ENCODE measurements around the gene CCDC196. TPM values are rescaled to one million over a fixed set of nuclear protein-coding genes. Genes with fewer than 3 reads are reported as not detected.

The CCDC196 gene
- total and polyA plus RNA-seq, 2 of the 4 experiments (the other 2 are of a cell fraction), result not detected

- Histone ChIP-seq H3K4me2 (ENCODE audit: low read depth, low read length) (no peak overlapping the region), H3K27me3 (ENCODE audit: control insufficient read depth, insufficient read depth, low read length) (no peaks in the 10 kb centered on the region), H2AK5ac (ENCODE audit: low read depth, low read length) (no peak overlapping the region), H3K18ac (ENCODE audit: low read depth, low read length) (no peak overlapping the region), H4K91ac (ENCODE audit: insufficient read depth, low read depth, low read length) (no peak overlapping the region), H3K56ac (ENCODE audit: extremely low read depth, insufficient read depth, low read length) (no peak overlapping the region), H2AK9ac (replicated peaks; ENCODE audit: low read depth, low read length, poor library complexity) (no peak overlapping the region), H3K4me3 (ENCODE audit: insufficient read depth, low read depth, low read length) (no peak overlapping the region), H3K14ac (replicated peaks; ENCODE audit: low read depth, low read length) (no peak overlapping the region), H3K4ac (ENCODE audit: low read depth, low read length) (no peak overlapping the region), H2BK15ac (ENCODE audit: low read depth, low read length) (no peak overlapping the region), H3K79me1 (ENCODE audit: low read depth in 1 of 2, low read length in 2 of 2) (no peaks in the 10 kb centered on the region), H2BK5ac (ENCODE audit: low read depth, low read length, poor library complexity, severe bottlenecking) (no peak overlapping the region), H2BK120ac (ENCODE audit: low read depth, low read length) (no peak overlapping the region), H3K9ac (ENCODE audit: low read depth, low read length) (no peak overlapping the region), H2BK20ac (ENCODE audit: low read depth, low read length) (no peak overlapping the region), H4K5ac (ENCODE audit: low read depth, low read length) (no peak overlapping the region), H3K9me3 (ENCODE audit: control insufficient read depth, insufficient read depth, low read length) (no peaks in the 10 kb centered on the region), H3K4me1 (ENCODE audit: control insufficient read depth, insufficient read depth, low read length) (no peaks in the 10 kb centered on the region), H2AFZ (replicated peaks; ENCODE audit: low read length, poor library complexity) (no peak overlapping the region), H4K8ac (ENCODE audit: low read depth in 2 of 2, low read length in 2 of 2) (no peak overlapping the region), H3K9me1 (ENCODE audit: insufficient read depth, low read length) (no peaks in the 10 kb centered on the region), H3K27ac (ENCODE audit: insufficient read depth, low read length) (no peak overlapping the region), H4K20me1 (ENCODE audit: insufficient read depth, low read length) (no peaks in the 10 kb centered on the region), H3K36me3 (ENCODE audit: control insufficient read depth, insufficient read depth, low read length) (no peaks in the 10 kb centered on the region), H3K23ac (ENCODE audit: low read depth, low read length) (no peak overlapping the region)
- ATAC-seq (ENCODE audit: low read depth), result no peak
- dilution Hi-C loops (cut with HindIII; ENCODE audit: low sequenced_read_pairs, unreplicated experiment), result no loop called here
- DNase-seq, result no peak
- ChIA-PET CTCF (no interaction called here), POLR2A (ENCODE audit: unreplicated experiment) (no interaction called here)
- in situ Hi-C loops (cut with MboI; ENCODE audit: low sequenced_read_pairs), result no loop called here
- BruUV-seq (replicated peaks), result no TSS peak
- no peak for TF ChIP-seq RAD21 (IDR thresholded peaks at IDR 0.05; ENCODE audit: low read length)
- TF ChIP-seq POLR2A (IDR thresholded peaks at IDR 0.05; ENCODE audit: low read depth, low read length), result no peak
- TF ChIP-seq USF2 (IDR thresholded peaks at IDR 0.05; ENCODE audit: low read depth, low read length), result no peak
- TF ChIP-seq RCOR1 (IDR thresholded peaks at IDR 0.05; ENCODE audit: insufficient replicate concordance, low read length), result no peak
- TF ChIP-seq MAZ (IDR thresholded peaks at IDR 0.05; ENCODE audit: borderline replicate concordance, low read depth, low read length), result no peak
- intact Hi-C loops (cut with micrococcal nuclease), result no loop called here
These were observed 13.9 kb upstream of the CCDC196 start for GRCh38 chr14:66472251-66472650.
